Fibroblast of skin of back (primary cell): Measurements from ENCODE around the gene NKX2-1.

Experiments
- DNase-seq: peaks from one replicate; pipeline ENCODE4 v3.0.0-alpha.2; 2013

The NKX2-1 gene

GRCh38 chr14:36517242-36518030, 2.6 kb downstream of the NKX2-1 start:
- no peak for DNase-seq

- no peak for DNase-seq
Observed at GRCh38 chr14:36516719-36517241, 3.3 kb downstream of the NKX2-1 start.

- DNase-seq = no peak
Observed at GRCh38 chr14:36515896-36516718, 3.9 kb downstream of the NKX2-1 start.

- DNase-seq = no peak
Observed at GRCh38 chr14:36515105-36515593, 4.9 kb downstream of the NKX2-1 start.

GRCh38 chr14:36514278-36515104, 5.5 kb downstream of the NKX2-1 start:
- no peak for DNase-seq

GRCh38 chr14:36513451-36514277, 6.4 kb downstream of the NKX2-1 start:
- DNase-seq = no peak

- DNase-seq = no peak
Observed at GRCh38 chr14:36513012-36513420, 7.0 kb downstream of the NKX2-1 start.

- DNase-seq = no peak
Observed at GRCh38 chr14:36512585-36513003, 7.4 kb downstream of the NKX2-1 start.

- no peak for DNase-seq
Observed at GRCh38 chr14:36511981-36512584, 7.9 kb downstream of the NKX2-1 start.

- DNase-seq = no peak
Observed at GRCh38 chr14:36510874-36511273, 9.2 kb downstream of the NKX2-1 start.

GRCh38 chr14:36510078-36510799, 9.8 kb downstream of the NKX2-1 start:
- no peak for DNase-seq

GRCh38 chr14:36509069-36509917, 10.7 kb downstream of the NKX2-1 start:
- DNase-seq = no peak

GRCh38 chr14:36508418-36509068, 11.5 kb downstream of the NKX2-1 start:
- DNase-seq = no peak

GRCh38 chr14:36507847-36508417, 12.1 kb downstream of the NKX2-1 start:
- DNase-seq = no peak

GRCh38 chr14:36506732-36507614, 13.1 kb downstream of the NKX2-1 start:
- no peak for DNase-seq

GRCh38 chr14:36505892-36506731, 13.9 kb downstream of the NKX2-1 start:
- DNase-seq = no peak
